Daoy (cell line): ENCODE data around the gene GRIFIN. TPM values are rescaled to one million over a fixed set of nuclear protein-coding genes. Genes with fewer than 3 reads are reported as not detected.

Experiments used
- DNase-seq: peaks from one replicate; pipeline ENCODE4 v3.0.0-alpha.2; 2015; ENCODE audit warnings: low read depth
- total RNA-seq: library from RNA; depleted of rRNA; stranded (reverse); fragments of >200 nt; shearing (Covaris generic); gene quantifications from 2 replicates; pipeline ENCODE4 v1.2.3, GENCODE V29; 2014; rRNA removed

The GRIFIN gene
- not detected in 2 replicates for total RNA-seq

GRCh38 chr7:2476298-2476697 is at the start of gene GRIFIN:
Gene GRIFIN (minus strand): TSS chr7:2476398. CDS start chr7:2476383, 15 bp downstream.
- DNase-seq = no peak

GRCh38 chr7:2524808-2525657 is 48.8 kb upstream of the GRIFIN start:
- DNase-seq = no peak

GRCh38 chr7:2523941-2524807 is 48.0 kb upstream of the GRIFIN start:
- DNase-seq = peak; percentile 63

- peak; percentile 38 for DNase-seq
Measured at GRCh38 chr7:2523461-2523936, 47.3 kb upstream of the GRIFIN start.

- peak; percentile 84 for DNase-seq
Measured at GRCh38 chr7:2522780-2523433, 46.7 kb upstream of the GRIFIN start.

GRCh38 chr7:2521952-2522591 is 45.9 kb upstream of the GRIFIN start:
- peak; percentile 87 for DNase-seq

- DNase-seq = peak; percentile 54
Measured at GRCh38 chr7:2521341-2521745, 45.1 kb upstream of the GRIFIN start.

GRCh38 chr7:2520761-2521290 is 44.6 kb upstream of the GRIFIN start:
- DNase-seq = no peak

- peak; percentile 60 for DNase-seq
Measured at GRCh38 chr7:2520131-2520760, 44.0 kb upstream of the GRIFIN start.

GRCh38 chr7:2519119-2519930 is 43.1 kb upstream of the GRIFIN start, which contains the start of gene LFNG:
Gene LFNG (plus strand): TSS chr7:2519774. CDS start chr7:2519862, 88 bp downstream.
- DNase-seq = peak; percentile 98

- no peak for DNase-seq
Measured at GRCh38 chr7:2518737-2519118, 42.5 kb upstream of the GRIFIN start.

- peak; percentile 58 for DNase-seq
Measured at GRCh38 chr7:2517678-2518507, 41.7 kb upstream of the GRIFIN start.

- peak; percentile 96 for DNase-seq
Measured at GRCh38 chr7:2517026-2517425, 40.8 kb upstream of the GRIFIN start.

GRCh38 chr7:2516194-2516555 is 40.0 kb upstream of the GRIFIN start:
- no peak for DNase-seq

GRCh38 chr7:2515424-2516193 is 39.4 kb upstream of the GRIFIN start:
- DNase-seq = peak; percentile 59

- no peak for DNase-seq
Measured at GRCh38 chr7:2514473-2515423, 38.5 kb upstream of the GRIFIN start.

- DNase-seq = no peak
Measured at GRCh38 chr7:2513702-2514101, 37.5 kb upstream of the GRIFIN start.
